ENCODE data around the gene FBN3.

DNA sequence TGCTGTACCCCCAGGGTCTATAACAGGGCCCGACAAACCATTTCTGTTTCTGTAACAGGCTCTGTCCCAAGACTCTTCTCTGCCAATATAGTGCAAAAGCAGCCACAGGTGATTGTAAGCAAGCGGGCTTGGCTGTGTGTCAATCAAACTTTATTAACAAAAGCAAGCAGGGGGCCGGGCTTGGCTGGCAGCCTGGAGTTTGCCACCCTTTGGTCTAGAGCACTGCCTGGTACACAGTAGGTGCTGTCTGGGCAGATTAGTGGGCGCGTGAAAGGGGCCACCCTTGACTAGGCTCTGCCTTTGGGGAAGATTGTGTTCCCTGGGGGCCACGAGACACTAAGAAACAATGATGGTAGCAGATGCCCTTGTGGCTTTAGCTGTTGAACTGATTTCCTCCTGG lies 69.4 kb downstream of the FBN3 start:
- TF ChIP-seq CTCF (IDR thresholded peaks at IDR 0.05) (no peak), ZFX (IDR thresholded peaks at IDR 0.05; ENCODE audit: borderline replicate concordance) (no peak)
